GM12801 (cell line): ENCODE results near the gene TMEM239.

Experiments
- CTCF ChIP-seq: IDR thresholded peaks from one replicate; pipeline ENCODE4 v1.5.1; 2011; ENCODE audit warnings: control low read depth; ENCODE audit not compliant: insufficient read length; ENCODE audit errors: extremely low read depth

Gene TMEM239

GRCh38 chr20:2858591-2858990 lies 42.4 kb downstream of the TMEM239 start:
- no peak for TF ChIP-seq CTCF

DNA sequence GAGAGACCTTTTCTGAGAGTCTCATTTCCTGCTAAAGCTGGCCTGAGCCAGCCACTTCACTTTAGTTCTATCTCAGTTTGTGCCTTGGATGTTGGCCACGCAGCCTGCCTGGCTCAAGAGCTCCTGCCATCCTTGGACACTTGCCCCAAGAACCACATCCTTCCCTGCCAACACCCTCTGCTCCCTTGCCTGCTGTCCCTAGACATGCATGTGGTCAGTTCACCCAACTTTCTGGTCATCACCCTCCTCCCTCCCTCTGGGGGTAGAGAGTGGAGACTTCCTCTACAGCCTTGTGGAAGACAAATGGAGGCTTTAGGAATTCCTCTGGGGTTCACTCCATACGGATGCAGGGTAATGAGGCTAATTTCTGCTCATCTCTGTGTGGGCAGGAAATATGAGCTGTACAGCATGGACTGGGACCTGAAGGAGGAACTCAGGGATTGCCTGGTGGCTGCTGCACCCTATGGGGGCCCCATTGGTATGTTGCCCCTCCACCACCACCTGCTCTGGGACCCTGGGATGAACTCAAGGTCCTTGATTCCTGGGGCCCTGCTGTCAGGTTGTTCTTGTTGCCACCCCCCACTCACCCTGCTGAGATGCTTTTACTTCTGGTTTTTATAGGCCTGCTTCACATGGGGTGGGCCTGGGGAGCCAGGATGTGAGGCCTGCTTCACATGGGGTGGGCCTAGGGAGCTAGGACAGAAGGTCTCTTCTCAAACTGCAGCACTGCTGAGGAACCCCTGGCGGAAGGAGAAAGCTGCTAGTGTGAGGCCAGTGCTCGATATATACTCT lies 43.4 kb downstream of the TMEM239 start:
- TF ChIP-seq CTCF, result no peak

GRCh38 chr20:2864626-2865025 lies 48.5 kb downstream of the TMEM239 start:
- TF ChIP-seq CTCF, result no peak

DNA sequence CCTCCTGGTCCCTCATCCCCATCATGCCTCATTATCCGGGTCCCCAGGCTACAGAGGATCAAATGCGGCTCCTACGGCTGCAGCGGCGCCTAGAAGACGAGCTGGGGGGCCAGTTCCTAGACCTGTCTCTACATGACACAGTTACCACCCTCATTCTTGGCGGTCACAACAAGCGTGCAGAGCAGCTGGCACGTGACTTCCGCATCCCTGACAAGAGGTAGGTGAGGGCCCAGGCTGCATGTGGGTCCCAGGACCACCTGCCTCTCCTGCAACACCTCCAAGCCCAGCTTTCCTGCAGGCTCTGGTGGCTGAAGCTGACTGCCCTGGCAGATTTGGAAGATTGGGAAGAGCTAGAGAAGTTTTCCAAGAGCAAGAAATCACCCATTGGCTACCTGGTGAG lies 48.9 kb downstream of the TMEM239 start:
- TF ChIP-seq CTCF, result no peak

GRCh38 chr20:2865630-2866029 lies 49.5 kb downstream of the TMEM239 start:
- TF ChIP-seq CTCF, result no peak

DNA sequence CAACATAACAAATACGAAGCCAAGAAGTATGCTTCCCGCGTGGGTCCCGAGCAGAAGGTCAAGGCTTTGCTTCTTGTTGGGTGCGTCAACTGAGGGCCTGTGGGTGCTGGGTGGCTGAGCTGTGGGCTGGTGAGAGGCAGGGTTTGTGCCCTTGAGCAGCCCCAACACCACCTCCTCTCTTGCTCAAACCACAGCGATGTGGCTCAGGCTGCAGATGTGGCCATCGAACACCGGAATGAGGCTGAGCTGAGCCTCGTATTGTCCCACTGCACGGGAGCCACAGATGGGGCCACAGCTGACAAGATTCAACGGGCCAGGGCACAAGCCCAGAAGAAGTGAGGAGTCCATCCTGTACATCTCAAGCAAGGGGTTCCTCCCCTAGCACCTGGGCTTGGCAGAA lies 50.1 kb downstream of the TMEM239 start:
- TF ChIP-seq CTCF, result no peak

DNA sequence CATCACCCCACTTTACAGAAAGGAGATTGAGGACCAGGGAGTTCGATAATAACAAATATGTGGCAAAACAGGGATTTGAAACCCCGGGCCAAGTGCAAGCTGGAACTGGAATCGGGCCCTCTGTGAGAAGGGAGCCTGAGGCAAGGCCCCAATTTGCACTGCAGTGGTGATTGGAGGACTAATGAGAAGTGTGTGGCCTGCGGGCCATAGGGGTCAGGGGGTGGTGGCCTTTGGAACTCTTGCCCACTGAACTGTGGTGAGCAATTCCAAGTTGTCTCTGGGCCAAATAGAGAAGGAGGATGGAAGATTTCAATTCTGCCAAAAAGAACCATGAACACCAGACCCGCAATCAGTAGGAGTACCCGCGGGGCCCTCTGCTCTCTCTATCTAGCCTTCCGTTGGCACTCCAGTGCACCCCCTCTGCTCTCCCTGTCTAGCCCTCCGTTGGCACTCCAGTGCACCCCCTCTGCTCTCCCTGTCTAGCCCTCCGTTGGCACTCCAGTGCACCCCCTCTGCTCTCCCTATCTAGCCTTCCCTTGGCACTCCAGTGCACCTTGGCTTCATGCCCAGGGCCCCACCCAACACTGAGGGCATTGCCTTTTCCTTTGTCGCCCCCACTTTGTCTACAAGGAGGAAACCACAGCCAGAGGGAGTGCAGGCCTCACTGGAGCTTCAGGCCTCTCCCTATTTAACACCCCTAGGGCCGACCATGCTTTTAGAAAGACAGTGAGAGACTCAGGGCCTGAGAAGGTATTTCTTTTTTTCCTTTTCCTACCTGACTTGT lies 51.1 kb downstream of the TMEM239 start:
- TF ChIP-seq CTCF, result no peak
